HG03571 (cell line): ENCODE data around the gene DOK7.

ENCODE experiments used
- ATAC-seq: cut with Tn5 transposase; IDR thresholded peaks from one replicate; pipeline ENCODE4 v1.9.1; 2021; ENCODE audit not compliant: unreplicated experiment

The DOK7 gene

GRCh38 chr4:3473181-3473950 is 10.3 kb downstream of the DOK7 start:
- ATAC-seq = no peak

GRCh38 chr4:3473996-3474765 is 11.1 kb downstream of the DOK7 start:
- no peak for ATAC-seq

- ATAC-seq = no peak
Measured at GRCh38 chr4:3475041-3475712, 12.1 kb downstream of the DOK7 start.

- no peak for ATAC-seq
Measured at GRCh38 chr4:3475713-3476260, 12.7 kb downstream of the DOK7 start.

- no peak for ATAC-seq
Measured at GRCh38 chr4:3476341-3476747, 13.2 kb downstream of the DOK7 start.

- ATAC-seq = no peak
Measured at GRCh38 chr4:3476936-3477749, 14.0 kb downstream of the DOK7 start.

- ATAC-seq = no peak
Measured at GRCh38 chr4:3477750-3478430, 14.8 kb downstream of the DOK7 start.

GRCh38 chr4:3478446-3479357 is 15.6 kb downstream of the DOK7 start:
- ATAC-seq = no peak

GRCh38 chr4:3479358-3480101 is 16.4 kb downstream of the DOK7 start:
- ATAC-seq = no peak

- ATAC-seq = peak; percentile 37
Measured at GRCh38 chr4:3480528-3481112, 17.5 kb downstream of the DOK7 start.

- ATAC-seq = no peak
Measured at GRCh38 chr4:3481113-3481531, 18.0 kb downstream of the DOK7 start.

GRCh38 chr4:3481783-3482393 is 18.8 kb downstream of the DOK7 start:
- no peak for ATAC-seq

- no peak for ATAC-seq
Measured at GRCh38 chr4:3482707-3483106, 19.6 kb downstream of the DOK7 start.

- no peak for ATAC-seq
Measured at GRCh38 chr4:3483471-3483921, 20.4 kb downstream of the DOK7 start.

GRCh38 chr4:3484057-3484973 is 21.2 kb downstream of the DOK7 start:
- no peak for ATAC-seq

GRCh38 chr4:3485011-3485791 is 22.1 kb downstream of the DOK7 start:
- no peak for ATAC-seq
